ENCODE data around the gene JAZF1.

- TF ChIP-seq CTCF (IDR thresholded peaks at IDR 0.05) = peak; percentile 74 to 83 (median 81)
- no peak for TF ChIP-seq POLR2A (IDR thresholded peaks at IDR 0.05)
These were observed 160.2 kb downstream of the JAZF1 start for GRCh38 chr7:28020302-28020940.

All from testis (tissue), 2 donors.